ENCODE measurements around the gene ZCCHC10.

DNA sequence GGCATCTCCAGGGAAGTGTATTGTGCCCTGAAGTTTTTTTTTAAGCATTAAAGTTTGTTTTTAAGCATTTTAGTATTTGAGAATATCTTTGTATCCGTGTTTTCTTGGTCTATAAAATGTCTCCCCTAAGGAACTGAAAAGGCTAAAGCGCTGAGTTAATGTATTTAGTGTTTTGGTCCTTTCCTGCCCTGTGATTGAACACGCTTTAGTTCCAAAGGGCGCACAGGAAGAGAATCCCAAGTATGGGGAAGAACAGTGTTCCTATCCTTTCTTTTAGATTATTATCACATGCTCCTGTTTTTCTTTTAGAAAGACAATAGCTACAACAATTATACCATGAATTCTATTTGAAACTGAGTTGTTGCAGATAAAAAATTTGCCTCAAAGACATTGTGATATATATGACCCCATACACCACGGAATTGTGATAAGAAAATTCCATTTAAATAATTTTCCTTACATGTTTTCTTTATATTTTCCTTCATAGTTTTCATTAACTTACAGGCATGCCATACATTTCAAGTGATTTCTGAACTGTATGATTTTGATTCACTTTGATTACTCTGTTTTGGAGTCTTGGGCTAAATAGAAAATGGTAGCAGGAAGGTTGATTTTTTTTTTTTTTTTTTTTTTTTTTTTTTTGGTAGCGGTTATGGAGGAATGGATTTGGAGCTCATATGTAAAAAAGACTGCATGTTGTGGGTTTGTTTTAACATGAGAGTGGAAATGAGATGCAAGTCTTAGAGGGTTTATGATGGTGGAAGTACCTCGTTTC is 28.5 kb upstream of the ZCCHC10 start:
- TF ChIP-seq POLR2A (IDR thresholded peaks at IDR 0.05): no peak
- TF ChIP-seq, protein P1, sequence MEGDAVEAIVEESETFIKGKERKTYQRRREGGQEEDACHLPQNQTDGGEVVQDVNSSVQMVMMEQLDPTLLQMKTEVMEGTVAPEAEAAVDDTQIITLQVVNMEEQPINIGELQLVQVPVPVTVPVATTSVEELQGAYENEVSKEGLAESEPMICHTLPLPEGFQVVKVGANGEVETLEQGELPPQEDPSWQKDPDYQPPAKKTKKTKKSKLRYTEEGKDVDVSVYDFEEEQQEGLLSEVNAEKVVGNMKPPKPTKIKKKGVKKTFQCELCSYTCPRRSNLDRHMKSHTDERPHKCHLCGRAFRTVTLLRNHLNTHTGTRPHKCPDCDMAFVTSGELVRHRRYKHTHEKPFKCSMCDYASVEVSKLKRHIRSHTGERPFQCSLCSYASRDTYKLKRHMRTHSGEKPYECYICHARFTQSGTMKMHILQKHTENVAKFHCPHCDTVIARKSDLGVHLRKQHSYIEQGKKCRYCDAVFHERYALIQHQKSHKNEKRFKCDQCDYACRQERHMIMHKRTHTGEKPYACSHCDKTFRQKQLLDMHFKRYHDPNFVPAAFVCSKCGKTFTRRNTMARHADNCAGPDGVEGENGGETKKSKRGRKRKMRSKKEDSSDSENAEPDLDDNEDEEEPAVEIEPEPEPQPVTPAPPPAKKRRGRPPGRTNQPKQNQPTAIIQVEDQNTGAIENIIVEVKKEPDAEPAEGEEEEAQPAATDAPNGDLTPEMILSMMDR (IDR thresholded peaks at IDR 0.05): no peak

Data from testis (tissue), 2 donors.